HG03280 (cell line): ENCODE data around the gene NOTCH3.
A peak's percentile ranks its signal among the peaks of the same experiment; 100 is the strongest.

Source experiments
- ATAC-seq: cut with Tn5 transposase; IDR thresholded peaks from one replicate; pipeline ENCODE4 v1.9.1; 2021; ENCODE audit warnings: mild to moderate bottlenecking, moderate library complexity; ENCODE audit not compliant: unreplicated experiment

The NOTCH3 gene

DNA sequence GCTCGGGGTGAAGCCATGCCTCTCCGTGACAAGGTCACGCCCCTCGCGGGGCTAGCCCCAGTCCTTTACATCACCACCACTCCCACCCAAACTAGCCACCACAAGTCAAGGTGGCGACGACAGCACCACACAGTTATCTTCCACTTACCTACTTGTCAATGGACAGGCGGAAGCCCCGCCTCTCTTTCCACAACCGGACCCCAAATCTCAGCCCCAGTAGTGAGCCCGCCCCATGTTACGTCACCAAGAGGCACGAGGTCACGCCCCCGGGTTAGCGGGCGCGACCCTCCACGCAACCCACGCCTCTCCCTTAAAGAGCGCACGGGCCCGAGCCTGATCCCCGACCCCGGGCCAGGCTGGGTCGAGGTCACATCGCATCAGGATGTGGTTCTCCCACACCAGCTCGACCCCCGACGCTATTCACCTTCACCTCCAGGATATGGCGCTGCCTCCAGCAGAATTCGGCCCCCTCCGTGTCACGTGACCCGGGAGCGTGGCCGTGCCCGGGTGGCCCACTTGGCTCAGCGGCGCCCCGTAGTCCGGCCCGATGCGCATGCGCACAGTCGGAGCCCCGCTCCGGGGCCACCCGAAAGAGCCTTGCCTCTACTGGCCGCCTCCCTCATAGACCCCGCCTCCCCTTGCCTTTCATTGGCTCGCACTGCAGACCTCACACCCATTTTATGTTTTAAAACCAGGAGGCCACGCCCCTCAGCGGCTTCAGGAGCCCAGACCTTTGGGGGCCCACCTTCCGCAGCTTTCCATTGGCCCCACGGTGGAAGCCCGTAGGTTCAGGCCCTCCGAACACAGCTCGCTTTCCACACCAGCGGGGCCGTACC, 75.3 kb downstream of the NOTCH3 start:
- ATAC-seq, result peak; percentile 88

DNA sequence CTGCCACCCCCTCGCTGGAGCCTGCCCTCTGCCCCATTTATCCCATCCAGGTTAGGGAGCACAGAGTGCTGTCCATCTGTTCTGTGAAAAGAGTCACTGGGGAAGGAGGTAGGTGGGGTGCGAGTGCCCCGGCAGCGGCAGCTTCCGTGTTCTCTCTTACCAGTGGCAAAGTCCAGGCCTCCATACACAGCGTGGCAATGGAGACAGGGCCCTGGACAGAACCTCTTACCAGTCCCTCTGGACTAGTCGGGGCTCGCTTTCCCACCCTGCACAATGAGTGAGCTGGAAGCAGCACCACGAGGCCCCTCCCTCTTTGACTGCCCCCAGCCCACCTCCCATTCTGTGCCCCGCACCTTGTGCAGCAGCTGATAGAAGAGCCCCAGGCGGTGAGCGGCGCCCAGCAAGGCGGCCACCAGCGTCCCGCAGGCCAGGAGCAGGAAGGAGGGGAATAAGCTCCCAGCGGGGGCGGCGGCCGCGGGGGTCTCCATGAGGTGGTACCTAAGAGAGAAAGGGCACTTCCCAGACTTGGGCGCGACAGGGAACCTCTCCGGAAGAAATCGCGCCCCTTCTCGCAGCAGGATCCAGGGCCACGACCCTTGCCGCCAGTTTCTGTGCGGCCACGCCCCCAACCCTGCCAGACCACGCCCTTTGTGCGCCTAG, 76.1 kb downstream of the NOTCH3 start:
- peak; percentile 1 for ATAC-seq

DNA sequence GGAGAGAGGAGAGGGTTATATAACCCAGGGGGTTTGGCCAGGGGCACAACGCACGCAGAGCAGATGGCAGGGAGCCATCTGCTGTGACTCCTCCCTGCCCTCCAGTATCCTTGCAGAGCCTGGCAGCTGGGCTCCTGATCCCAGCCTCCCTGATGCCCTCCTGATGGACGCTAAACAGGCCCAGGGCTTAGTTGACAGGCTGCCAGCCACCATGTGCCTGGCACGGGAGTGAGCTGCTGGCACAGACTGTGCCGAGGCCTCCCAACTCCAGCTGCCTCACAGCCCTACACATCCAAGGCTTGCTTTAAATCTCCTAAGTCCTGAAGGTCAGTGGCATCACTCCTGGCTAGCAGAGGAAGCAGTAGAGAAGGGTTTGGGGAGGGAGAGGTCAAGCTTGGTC, 76.9 kb downstream of the NOTCH3 start:
- ATAC-seq, result no peak

DNA sequence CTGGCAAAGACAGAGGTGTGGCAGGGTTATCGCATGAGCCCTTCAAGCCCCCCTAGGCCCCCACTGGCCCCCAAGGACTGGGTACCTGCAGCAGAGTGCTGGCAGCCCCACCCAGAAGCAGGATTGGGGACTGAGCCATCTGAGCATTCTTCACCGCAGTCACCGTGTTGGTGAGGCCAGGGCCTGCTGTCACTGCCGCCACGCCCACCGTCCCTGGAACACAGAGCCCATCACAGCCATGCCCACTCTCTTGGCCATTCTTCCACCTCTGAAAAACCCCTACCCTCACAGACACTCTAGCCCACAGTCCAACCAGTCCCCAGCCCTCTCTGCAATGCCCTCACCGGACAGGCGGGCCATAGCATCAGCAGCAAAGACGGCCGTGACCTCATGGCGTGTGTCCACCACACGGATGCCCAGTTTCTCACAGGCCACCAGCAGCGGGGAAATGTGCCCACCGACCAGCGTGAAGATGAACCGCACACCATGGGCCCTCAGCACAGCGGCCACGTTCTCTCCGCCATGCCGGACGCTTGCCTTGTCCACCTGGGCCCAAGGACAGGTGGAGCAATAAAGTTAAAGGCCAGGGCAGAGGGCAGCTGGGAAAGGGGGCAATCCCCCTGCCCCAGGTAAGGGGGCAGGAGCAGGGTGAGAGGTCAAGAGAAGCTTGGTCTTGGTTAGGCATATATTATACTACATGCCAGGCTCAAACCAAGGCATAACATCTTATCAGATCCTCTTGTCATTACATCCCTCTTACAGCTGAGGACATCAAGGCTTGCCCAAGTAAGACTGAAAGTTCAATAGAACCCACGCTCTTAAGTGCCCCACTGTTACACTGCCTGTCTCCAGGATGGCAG, 77.5 kb downstream of the NOTCH3 start:
- no peak for ATAC-seq

DNA sequence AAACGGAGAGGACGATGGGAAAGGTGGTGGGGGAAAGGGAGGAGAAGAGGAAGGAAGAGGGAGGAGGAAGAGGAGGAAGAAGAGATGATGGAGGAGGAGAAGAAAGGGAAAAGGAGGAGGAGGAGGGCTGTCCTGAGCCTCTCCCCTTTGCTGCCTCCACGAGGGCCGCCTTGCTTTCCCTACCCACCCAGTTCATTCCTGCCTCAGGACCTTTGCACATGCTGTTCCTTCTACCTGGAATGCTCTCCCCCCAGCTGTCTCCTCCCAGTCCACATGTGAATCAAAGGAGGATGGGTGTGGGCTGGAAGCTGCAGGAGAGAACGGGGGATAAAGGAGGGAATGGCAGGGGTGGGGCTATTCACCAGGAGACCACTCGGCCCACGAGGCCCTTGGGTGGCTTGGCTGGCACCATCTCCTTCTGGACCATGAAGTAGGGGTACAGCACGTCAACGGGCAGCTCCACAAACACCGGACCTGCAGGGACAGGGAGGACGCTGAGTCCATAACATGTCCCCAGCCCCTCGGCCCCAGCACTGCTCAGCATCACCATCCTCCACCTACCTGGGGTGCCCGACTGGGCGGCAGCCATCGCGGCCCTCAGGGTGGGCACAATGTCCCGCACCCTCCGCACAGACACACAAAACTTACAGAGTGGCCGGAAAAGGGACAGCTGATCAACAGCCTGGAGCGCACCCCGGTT, 78.3 kb downstream of the NOTCH3 start:
- ATAC-seq, result no peak

DNA sequence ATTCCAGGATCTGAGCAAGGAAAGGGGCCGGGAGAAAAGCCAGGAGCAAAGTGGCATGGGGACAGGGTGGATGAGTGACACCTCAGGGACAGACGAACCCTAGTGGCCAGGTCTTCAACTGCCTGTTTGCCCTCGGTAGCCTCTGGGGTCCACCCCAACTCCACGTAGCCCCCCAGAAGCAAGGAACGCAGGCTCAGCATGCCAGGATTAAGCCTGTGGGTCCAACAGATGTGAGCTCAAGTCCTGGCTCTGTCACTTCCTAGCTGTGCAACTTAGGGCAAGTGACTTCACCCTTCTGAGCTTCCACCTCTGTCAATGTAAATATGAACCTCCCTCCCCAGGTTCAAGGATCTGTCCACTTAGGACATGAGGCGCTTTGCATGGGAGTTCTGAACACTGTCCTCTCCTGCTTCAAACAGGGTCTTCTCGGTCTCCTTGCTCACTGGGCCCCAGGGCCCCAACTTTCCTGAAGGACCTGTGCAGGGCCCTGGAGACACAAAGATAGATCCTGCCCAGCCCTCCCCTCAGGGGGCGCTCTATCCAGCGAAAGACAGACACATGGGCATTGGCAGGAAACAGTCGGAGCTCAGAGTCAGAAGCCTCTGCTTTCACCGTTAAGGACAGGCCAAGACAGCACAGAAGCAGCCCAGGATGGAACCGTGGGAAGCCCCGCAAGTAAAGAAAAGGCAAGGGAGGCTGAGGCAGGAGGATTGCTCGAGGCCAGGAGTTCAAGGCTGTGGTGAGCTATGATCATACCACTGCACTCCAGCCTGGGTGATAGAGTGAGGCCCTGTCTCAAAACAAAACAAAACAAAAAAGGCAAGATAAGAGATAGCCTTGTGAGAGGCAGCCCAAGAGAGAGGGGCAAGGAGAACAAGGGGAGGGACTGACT, 80.4 kb downstream of the NOTCH3 start:
- no peak for ATAC-seq

DNA sequence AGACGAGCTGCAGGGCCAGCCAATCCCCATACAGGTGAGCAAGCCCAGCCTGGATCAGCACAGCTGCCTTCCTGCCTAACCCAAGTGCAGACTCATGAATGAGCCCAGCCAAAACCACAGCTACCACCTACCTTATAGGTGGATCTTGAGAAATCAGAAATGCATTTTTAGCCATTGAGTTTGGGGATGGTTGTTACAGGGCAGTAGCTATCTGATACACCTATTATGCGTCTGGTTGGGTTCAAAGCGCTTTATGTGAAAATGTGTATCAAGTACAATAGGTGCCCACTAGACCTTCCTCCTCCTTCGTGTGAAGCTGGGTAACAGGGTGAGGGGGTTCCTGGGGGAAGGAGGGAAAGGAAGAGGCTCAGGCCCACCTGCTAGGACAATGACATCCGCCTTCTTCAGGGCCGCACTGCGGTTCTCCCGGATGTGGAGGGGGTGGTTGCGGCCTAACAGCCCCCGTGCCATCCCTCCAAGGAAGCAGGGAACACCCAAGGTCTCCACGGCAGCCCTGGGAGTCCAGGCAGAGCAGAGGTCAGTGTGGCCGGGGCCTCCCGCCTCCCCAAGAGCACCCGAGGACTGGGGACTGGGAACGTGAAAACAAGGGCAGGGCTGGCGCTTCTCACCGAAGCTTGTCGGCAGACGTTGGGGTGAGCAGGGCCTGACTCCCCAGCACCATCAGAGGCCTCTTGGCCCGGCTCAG, 81.9 kb downstream of the NOTCH3 start:
- ATAC-seq, result no peak

DNA sequence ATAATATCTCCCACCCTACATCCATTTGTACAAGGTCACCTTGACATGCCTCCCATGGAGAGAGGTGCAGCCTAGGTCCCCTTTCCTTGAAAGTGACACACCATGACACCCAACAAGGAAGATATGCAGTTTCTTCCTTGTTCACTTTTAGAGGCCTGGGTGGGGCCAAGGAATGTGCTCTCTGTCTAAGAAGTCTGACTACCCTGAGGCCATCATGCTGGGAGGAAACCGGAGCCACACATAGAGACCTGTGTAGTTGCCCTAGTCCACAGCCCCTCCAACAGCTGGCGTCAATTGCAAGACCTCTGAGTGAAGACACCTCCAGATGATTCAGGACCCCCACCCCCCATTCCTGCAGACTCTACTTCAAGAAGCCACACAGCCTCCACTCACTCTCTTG, 82.5 kb downstream of the NOTCH3 start:
- no peak for ATAC-seq

DNA sequence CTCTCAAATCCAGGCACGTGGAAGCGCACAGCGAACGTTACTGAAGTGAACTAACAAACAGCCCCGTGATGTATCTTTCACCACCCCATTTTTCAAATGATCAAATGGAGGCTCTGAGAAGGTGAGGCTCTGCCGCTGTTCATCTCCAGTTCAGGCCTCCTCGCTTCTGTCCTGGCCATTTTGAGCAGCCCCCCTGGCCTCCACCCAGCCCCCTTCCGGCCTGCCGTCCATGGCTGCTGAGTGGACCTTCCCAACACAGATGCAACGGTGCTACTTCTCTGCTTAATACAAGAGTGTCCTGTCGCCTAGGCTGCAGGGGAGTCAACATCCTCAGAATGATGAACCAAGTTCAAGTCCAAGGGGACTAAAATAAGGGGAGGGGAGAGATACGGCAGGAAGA, 83.9 kb downstream of the NOTCH3 start:
- no peak for ATAC-seq

DNA sequence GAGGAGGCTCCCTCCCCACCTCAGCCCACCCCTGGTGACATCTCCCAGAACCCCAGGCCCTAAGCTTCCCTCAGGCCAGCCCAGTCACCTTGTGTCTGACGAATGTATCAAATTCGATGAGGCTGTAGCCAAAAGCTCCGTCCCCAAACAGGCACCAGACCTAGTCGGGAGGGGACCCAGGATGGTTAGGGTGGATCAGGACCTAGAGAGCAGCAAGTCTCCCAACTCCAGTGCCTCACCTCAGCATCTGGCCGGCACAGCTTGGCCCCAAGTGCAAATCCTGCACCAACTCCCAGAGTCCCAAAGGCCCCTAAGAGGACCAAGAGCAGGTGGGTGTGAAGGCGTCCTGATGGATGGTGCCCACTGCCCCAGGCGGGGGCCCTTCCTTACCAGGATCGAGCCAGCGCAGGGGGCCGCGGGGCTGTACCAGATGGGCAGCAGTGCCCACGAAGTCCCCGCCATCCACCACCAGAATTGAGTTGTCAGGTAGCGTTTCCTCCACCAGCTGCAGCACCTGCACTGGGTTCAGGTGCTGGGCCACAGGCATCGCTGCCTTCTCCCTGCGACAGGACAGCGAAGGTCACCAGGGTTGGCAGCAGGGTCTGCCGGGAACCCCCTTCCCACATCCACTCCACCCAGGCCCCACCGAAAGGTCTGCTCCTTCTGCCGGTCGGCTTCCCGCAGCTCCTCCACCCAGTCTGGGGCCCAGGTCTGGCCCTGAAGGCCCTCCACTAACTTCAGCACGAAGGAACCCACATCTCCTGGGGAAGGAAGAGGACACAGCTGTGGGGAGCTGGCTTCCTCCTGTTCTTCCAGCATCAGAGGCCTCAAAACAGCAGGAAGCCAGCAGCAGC, 84.8 kb downstream of the NOTCH3 start:
- no peak for ATAC-seq

DNA sequence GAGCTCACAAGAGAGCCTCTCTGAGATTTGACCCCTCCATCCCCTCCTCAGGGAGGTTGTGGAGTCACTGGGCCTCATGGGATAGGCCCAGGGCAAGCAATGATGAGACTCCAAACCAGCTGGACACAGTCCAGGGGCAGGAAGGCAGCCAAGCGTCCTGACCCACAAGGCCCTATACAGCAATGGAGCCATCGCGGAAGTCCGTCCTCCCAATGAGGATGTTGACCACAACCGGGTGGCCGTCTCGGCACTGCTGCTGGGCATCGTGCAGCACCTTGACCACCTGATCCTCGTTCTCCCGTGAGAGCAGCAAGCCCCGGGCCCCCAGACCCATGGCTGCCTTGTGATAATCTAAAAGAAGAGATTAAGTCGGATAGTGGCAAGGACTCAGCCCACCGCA, 85.7 kb downstream of the NOTCH3 start:
- no peak for ATAC-seq

DNA sequence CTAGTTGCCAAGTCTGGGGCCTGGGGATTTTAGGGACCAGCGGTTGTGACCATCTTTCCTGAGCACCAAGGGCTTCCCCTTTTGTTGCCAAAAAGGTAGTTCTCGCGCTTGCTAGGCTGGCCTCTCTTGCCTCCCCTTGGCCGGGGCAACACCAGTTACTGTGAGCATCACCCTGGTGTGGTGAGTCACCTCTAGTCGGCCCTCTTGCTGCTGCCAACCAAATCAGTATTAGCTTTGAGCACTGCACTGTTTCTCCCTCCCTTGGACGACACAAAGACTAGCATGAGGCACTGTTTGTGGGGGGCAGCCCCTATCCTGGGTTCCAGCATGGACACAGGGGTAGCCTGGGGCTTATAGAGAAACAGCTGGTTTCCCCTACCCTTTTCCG, 86.6 kb downstream of the NOTCH3 start:
- no peak for ATAC-seq

DNA sequence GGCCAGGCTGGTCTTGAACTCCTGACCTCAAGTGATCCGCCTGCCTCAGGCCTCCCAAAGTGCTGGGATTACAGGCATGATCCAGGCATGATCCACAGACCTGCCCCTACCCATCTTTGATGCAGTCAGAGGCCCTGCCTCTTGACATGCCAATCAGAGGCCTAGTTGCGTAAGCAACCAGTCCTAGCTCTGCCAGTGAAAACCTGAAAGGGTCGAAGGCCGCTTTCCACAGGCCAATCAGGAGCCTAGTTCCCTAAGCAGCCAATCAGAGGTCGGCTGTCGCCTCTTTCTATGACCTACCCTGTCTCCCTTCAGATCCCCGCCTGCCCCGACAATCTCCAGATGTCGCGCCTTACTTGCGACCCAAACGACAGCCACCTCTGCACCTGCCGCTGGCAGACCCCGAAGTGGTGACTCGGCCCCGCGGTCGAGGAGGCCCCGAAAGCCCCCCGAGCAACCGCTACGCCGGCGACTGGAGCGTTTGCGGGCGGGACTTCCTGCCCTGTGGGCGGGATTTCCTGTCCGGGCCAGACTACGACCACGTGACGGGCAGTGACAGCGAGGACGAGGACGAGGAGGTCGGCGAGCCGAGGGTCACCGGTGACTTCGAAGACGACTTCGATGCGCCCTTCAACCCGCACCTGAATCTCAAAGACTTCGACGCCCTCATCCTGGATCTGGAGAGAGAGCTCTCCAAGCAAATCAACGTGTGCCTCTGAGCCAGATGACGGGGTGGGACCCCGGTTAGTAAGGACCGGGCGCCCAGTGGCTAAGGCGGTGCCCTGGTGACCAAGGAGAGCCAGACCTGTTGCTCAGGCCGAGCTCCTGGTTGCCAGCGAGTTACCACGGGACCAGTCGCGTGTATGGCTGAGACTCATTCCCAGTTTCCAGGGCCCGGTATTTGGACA, 87.3 kb downstream of the NOTCH3 start:
- no peak for ATAC-seq

DNA sequence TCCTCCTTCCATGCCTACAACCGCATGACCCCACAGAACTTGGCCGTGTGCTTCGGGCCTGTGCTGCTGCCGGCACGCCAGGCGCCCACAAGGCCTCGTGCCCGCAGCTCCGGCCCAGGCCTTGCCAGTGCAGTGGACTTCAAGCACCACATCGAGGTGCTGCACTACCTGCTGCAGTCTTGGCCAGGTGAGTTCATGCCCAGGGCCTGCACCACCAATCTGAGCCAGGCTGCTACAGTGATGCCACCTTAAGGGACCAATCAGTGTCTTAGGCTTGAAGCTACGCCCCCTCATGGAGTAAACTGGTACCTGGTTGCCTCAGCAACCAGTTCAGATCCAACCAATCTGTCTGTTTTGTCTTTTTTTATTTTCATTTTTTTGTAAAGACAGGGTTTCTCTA, 88.4 kb downstream of the NOTCH3 start:
- ATAC-seq, result no peak

DNA sequence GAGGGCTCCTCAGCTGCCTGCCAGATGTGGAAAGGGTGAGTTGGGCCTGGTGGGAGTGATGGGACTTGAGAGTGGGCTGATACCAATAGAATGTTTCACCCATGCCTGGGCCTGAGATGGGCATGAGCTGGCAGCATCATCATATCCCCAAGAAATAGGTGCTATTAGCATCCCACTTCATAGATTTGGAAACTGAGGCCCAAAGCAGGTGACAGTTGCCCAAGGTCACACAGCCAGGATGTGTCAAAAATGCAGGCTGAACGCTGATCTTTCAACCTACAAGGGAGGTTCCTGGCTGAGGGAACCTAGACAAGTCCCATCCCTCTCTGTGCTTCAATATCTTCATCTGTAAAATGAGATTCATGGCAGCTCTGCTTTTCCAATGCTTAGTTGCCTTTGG, 89.0 kb downstream of the NOTCH3 start:
- ATAC-seq, result no peak

DNA sequence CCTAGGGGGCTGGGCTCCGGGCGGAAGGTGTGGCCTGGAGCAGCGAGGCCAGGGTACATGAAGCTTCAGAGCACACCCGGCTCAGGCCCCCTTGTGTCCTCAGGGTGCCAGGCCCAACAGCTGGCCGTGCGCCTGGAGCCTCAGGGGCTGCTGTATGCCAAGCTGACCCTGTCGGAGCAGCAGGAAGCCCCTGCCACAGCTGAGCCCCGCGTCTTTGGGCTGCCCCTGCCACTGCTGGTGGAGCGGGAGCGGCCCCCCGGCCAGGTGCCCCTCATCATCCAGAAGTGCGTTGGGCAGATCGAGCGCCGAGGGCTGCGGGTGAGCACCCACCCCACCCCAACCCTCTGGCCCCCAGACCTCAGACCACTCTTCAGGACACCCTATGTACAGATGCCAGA, 90.4 kb downstream of the NOTCH3 start:
- ATAC-seq, result no peak

DNA sequence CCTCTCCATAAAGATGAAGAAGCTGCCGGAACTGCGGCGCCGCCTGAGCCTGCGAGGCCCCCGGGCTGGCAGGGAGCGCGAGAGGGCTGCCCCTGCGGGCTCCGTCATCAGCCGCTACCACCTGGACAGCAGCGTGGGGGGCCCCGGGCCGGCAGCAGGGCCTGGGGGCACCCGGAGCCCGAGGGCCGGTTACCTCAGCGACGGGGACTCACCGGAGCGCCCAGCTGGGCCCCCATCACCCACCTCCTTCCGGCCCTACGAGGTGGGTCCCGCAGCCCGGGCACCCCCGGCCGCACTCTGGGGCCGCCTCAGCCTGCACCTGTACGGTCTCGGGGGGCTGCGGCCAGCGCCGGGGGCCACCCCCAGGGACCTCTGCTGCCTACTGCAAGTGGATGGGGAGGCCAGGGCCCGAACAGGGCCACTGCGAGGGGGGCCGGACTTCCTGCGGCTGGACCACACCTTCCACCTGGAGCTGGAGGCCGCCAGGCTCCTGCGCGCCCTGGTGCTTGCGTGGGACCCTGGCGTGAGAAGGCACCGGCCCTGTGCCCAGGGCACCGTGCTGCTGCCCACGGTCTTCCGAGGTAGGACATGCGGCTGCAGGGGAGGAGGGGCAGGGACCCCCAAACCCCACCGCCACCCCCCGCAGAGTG, 90.9 kb downstream of the NOTCH3 start:
- no peak for ATAC-seq
